Activated gamma-delta T cell treated with anti-CD3 and anti-CD28 coated beads, Interleukin-2, amount 50 U/mL, for 16 hours (primary cell): ENCODE data around the gene LGALS9B.
"Not testable (repeated sequence)": the region's sequence is repeated elsewhere in the genome, so short reads cannot be mapped to it uniquely, and the experiment has no call there.

ENCODE experiments used
- DNase-seq: peaks from one replicate; pipeline ENCODE4 v3.0.0-alpha.2; 2020; ENCODE audit warnings: low read depth

The LGALS9B gene

GRCh38 chr17:20415479-20415878 is 51.9 kb downstream of the LGALS9B start:
- not testable (repeated sequence) for DNase-seq

- not testable (repeated sequence) for DNase-seq
Measured at GRCh38 chr17:20401306-20402022, 65.9 kb downstream of the LGALS9B start.

- DNase-seq = not testable (repeated sequence)
Measured at GRCh38 chr17:20400559-20401305, 66.6 kb downstream of the LGALS9B start.
